A549 (cell line): ENCODE measurements around the gene NOL7.

Experiments used
- CEBPB ChIP-seq, 2 experiments: fragments of >200 bp in 1 of 2; sonication (Bioruptor Twin) in 1 of 2; formaldehyde crosslinking in 1 of 2; IDR thresholded peaks; 2 replicates each; pipeline ENCODE4 v1.6.1; 2012 to 2016
- CTCF ChIP-seq: fragments of >200 bp; sonication (Bioruptor Twin); formaldehyde crosslinking; IDR thresholded peaks from 3 replicates; pipeline ENCODE4 v1.5.1; 2016
- EP300 ChIP-seq, 2 experiments: fragments of >200 bp; sonication (Bioruptor Twin); formaldehyde crosslinking; IDR thresholded peaks; 2 replicates in 1 of 2; 3 replicates in 1 of 2; pipeline ENCODE4 v1.6.1; 2016 to 2017
- PHF8 ChIP-seq: fragments of 200-600 bp; sonication (generic); IDR thresholded peaks from 2 replicates; pipeline ENCODE4 v1.6.1; 2016; ENCODE audit warnings: low read depth, mild to moderate bottlenecking, antibody characterized with exemption, moderate library complexity, borderline replicate concordance
- POLR2A ChIP-seq: IDR thresholded peaks from 2 replicates; pipeline ENCODE4 v1.6.1; 2012; ENCODE audit warnings: mild to moderate bottlenecking, low read length
- REST ChIP-seq: fragments of 200-600 bp; sonication (generic); IDR thresholded peaks from 2 replicates; pipeline ENCODE4 v1.6.1; 2016; ENCODE audit warnings: antibody characterized with exemption, mild to moderate bottlenecking, moderate library complexity
- RNF2 ChIP-seq: fragments of 200-600 bp; sonication (generic); IDR thresholded peaks from 2 replicates; pipeline ENCODE4 v1.6.1; 2016; ENCODE audit warnings: low read depth, mild to moderate bottlenecking, antibody characterized with exemption, moderate library complexity, borderline replicate concordance
- TF ChIP-seq, protein P1 (sequence below): IDR thresholded peaks from 2 replicates; pipeline ENCODE4 v1.6.1; 2012

DNA sequence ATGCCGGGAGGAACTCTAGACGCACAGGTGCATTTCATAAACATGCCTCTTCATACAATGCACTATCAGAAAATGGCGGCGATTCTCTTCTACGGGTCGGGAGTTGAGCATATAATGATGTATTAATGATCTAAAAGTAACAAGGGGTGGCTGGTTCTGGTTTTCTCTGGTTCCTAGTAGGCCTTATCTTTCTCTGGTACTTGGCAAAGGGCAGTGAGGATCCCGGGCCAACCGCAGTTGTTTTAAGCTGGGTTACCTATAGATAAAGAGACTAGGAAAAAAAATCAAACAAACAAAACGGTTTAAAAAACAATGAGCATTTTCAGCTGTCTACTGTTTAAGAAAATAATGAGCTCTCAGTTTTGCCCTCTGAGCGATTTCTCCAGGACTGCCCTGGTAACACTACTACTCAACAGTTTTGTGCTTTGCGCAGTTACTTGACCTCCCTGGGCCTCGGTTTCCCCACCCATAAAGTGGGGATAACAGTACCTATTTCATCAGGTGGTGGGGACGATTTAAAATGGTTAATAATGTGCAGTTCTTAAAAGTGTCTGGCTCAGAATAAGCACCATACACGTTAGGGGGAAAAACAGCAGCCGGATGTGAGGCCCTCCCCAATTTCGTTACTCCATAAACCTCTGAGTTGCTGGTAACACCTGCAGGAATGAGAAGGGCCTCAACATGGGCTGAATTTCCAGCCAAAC lies 42.0 kb upstream of the NOL7 start:
- no peak for TF ChIP-seq POLR2A
- TF ChIP-seq REST, result no peak
- TF ChIP-seq CEBPB (IDR thresholded peaks at IDR 0.05), result no peak
- no peak for TF ChIP-seq EP300 (IDR thresholded peaks at IDR 0.05)
- no peak for TF ChIP-seq CTCF
- TF ChIP-seq RNF2, result no peak
- TF ChIP-seq PHF8, result no peak
- TF ChIP-seq, protein P1, sequence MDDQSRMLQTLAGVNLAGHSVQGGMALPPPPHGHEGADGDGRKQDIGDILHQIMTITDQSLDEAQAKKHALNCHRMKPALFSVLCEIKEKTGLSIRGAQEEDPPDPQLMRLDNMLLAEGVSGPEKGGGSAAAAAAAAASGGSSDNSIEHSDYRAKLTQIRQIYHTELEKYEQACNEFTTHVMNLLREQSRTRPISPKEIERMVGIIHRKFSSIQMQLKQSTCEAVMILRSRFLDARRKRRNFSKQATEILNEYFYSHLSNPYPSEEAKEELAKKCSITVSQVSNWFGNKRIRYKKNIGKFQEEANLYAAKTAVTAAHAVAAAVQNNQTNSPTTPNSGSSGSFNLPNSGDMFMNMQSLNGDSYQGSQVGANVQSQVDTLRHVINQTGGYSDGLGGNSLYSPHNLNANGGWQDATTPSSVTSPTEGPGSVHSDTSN, result no peak
